GM12878 (cell line): ENCODE measurements around the gene S100A4. TPM values are rescaled to one million over a fixed set of nuclear protein-coding genes. Genes with fewer than 3 reads are reported as not detected.

Source experiments
- BACH1 ChIP-seq: fragments of 450-650 bp; IDR thresholded peaks from 2 replicates; pipeline ENCODE4 v1.6.1; 2017; ENCODE audit warnings: mild to moderate bottlenecking, borderline replicate concordance
- BMI1 ChIP-seq: fragments of 450-650 bp; IDR thresholded peaks from 2 replicates; pipeline ENCODE4 v1.6.1; 2016; ENCODE audit warnings: mild to moderate bottlenecking, moderate library complexity, borderline replicate concordance
- E4F1 ChIP-seq: fragments of 450-650 bp; IDR thresholded peaks from 2 replicates; pipeline ENCODE4 v1.6.1; 2018; ENCODE audit warnings: borderline replicate concordance, mild to moderate bottlenecking; ENCODE audit not compliant: partially characterized antibody
- EP300 ChIP-seq, 2 experiments: fragments of 150-350 bp in 1 of 2; IDR thresholded peaks; 2 replicates each; pipeline ENCODE4 v1.6.1; 2011 to 2012; ENCODE audit warnings: low read depth in 2 of 2, low read length in 2 of 2, borderline replicate concordance in 1 of 2, improper control_type of control experiment in 1 of 2, inconsistent platforms in 1 of 2; ENCODE audit not compliant: control insufficient read depth in 1 of 2
- NFYB ChIP-seq: IDR thresholded peaks from 2 replicates; pipeline ENCODE4 v1.6.1; 2011; ENCODE audit warnings: low read depth, mild to moderate bottlenecking, low read length, improper control_type of control experiment, moderate library complexity; ENCODE audit not compliant: insufficient read depth
- PAX5 ChIP-seq: IDR thresholded peaks from 2 replicates; pipeline ENCODE4 v1.6.1; 2011; ENCODE audit warnings: low read depth, low read length, borderline replicate concordance
- RFX5 ChIP-seq: IDR thresholded peaks from 2 replicates; pipeline ENCODE4 v1.6.1; 2011; ENCODE audit warnings: low read depth, low read length, improper control_type of control experiment
- polyA plus RNA-seq, 11 experiments: library from polyadenylated mRNA; depleted of rRNA in 4 of 11; unstranded in 6 of 11; stranded (reverse) in 5 of 11; fragments of >200 nt; fragmentation: Nextera tagmentation in 4 of 11; fragmentation: Illumina TruSeq in 1 of 11; extraction: Ambion mirVana in 4 of 11; extraction: Trizol in 1 of 11; gene quantifications; 1 replicate in 1 of 11; 2 replicates in 10 of 11; pipeline versions ENCODE4 v1.2.1 to v1.2.3, GENCODE V29; 2011 to 2016; ENCODE audit warnings: inconsistent platforms in 2 of 11, missing spikeins in 2 of 11, low read depth in 1 of 11
- total RNA-seq, 4 experiments: library from RNA; depleted of rRNA in 3 of 4; stranded (reverse); fragments of >200 nt in 3 of 4; fragmentation: Illumina TruSeq in 1 of 4; extraction: Trizol in 1 of 4; gene quantifications; 2 replicates each; pipeline versions ENCODE4 v1.2.1 to v1.2.3, GENCODE V29; 2013 to 2021
- TF ChIP-seq, protein P1 (sequence below): IDR thresholded peaks from 2 replicates; pipeline ENCODE4 v1.6.1; 2011; ENCODE audit warnings: borderline replicate concordance, low read depth, mild to moderate bottlenecking, moderate library complexity, low read length; ENCODE audit not compliant: insufficient read depth, poor library complexity, severe bottlenecking

S100A4 gene
- total and polyA plus RNA-seq, 10 of the 15 experiments (the other 5 are each of a cell fraction or from before 2014, with no cell fraction given): 4.3 to 104 (median 27.3) TPM

DNA sequence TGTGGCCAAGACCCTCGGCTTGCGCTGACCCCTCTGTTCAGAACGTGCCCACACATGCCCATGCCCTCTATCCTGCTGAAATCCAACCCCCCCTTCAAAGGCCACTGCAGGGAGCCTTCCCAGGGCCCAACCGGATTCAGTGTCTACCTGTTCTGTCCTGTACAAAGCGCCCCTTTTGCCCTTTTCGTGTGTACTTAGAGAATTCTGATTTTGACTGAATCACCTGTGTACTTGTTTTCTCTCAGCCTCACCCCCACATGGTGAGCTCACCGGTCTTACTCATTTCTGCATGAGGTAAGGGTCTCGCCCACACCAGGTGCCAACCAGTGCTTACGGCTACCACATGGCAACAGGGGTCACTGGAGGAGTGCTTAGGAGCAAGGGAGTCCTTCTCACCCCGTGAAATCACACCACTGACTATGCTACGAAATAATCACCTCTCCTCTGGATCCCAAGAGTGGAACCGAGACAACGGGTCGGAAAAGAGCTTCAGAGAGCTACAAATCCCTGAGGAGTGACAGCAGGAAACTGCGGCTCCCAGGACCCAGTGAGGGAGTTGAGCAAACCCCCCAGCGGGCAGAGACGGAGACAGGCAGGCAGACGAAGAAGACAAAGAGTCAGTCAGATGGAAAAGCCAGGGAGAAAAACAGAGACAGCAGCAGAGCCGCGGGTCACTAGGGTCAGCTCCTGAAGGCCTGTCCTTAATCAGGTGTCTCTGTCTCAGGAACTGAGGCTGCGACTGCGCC lies 22.2 kb upstream of the S100A4 start (continued):
- no peak for TF ChIP-seq NFYB
- TF ChIP-seq EP300 (IDR thresholded peaks at IDR 0.05; ENCODE audit: borderline replicate concordance in 1 of 2, control insufficient read depth in 1 of 2, low read depth in 2 of 2, low read length in 2 of 2): no peak
- no peak for TF ChIP-seq BMI1
- no peak for TF ChIP-seq BACH1
- TF ChIP-seq PAX5: no peak
- TF ChIP-seq RFX5: no peak
- TF ChIP-seq E4F1: no peak
- TF ChIP-seq, protein P1, sequence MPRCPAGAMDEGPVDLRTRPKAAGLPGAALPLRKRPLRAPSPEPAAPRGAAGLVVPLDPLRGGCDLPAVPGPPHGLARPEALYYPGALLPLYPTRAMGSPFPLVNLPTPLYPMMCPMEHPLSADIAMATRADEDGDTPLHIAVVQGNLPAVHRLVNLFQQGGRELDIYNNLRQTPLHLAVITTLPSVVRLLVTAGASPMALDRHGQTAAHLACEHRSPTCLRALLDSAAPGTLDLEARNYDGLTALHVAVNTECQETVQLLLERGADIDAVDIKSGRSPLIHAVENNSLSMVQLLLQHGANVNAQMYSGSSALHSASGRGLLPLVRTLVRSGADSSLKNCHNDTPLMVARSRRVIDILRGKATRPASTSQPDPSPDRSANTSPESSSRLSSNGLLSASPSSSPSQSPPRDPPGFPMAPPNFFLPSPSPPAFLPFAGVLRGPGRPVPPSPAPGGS: no peak
- TF ChIP-seq, all 136 proteins: peak for 0
